Measurements from ENCODE around the gene UBXN1. TPM values are rescaled to one million over a fixed set of nuclear protein-coding genes. Genes with fewer than 3 reads are reported as not detected.
"Not testable (repeated sequence)": the region's sequence is repeated elsewhere in the genome, so short reads cannot be mapped to it uniquely, and the experiment has no call there.

UBXN1 gene
- total RNA-seq, 2 experiments from 2014 or later, result 101 to 129 TPM

- CTCF ChIA-PET (ENCODE audit: unreplicated experiment), result no interaction called here
- no TSS peak for BruUV-seq (replicated peaks)
- Histone ChIP-seq H4K20me1 (ENCODE audit: insufficient read depth, low read length) (no peaks in the 10 kb centered on the region), H2AFZ (ENCODE audit: low read length) (no peak overlapping the region), H3K79me2 (ENCODE audit: insufficient read depth, low read depth, low read length) (peaks cover 37% of the 10 kb centered on the region; the same call in 1 of the 2 replicates), H3K9me3 (ENCODE audit: low read length) (no peaks in the 10 kb centered on the region), H3K9me2 (ENCODE audit: insufficient read depth, low read length) (no peaks in the 10 kb centered on the region), H3K4me3 (ENCODE audit: low read depth, low read length, poor library complexity, severe bottlenecking) (no peak overlapping the region), H3K36me3 (ENCODE audit: insufficient read depth, low read length) (peaks cover 45% of the 10 kb centered on the region), H3K4me2 (ENCODE audit: low read length) (peak overlapping the region; percentile 96), H3K27ac (ENCODE audit: low read depth, low read length, poor library complexity, severe bottlenecking) (no peak overlapping the region), H3K4me1 (ENCODE audit: insufficient read depth, low read length, poor library complexity, severe bottlenecking) (peaks cover 51% of the 10 kb centered on the region)
- intact Hi-C loops (cut with micrococcal nuclease; ENCODE audit: unreplicated experiment), result loop anchor here (5.0 kb wide), 1 partner anchor 110 kb away; the partner anchor contains the start of gene TMEM179B
- TF ChIP-seq CTCF (conservative IDR thresholded peaks at IDR 0.05; ENCODE audit: low read length), result no peak
- TF ChIP-seq EZH2phosphoT487 (IDR thresholded peaks at IDR 0.05; ENCODE audit: borderline replicate concordance, low read depth, low read length), result no peak
- no peak for DNase-seq (ENCODE audit: low spot score)
- POLR2A ChIA-PET, result interaction anchor here (0.9 to 1.4 kb wide), 4 partner anchors 12 to 103 kb away, joined by 3 to 6 read pairs (median 4); partner anchors contain the start of genes C11orf98, CSKMT, EEF1G and LRRN4CL
Observed at GRCh38 chr11:62677156-62677555, 1.7 kb downstream of the UBXN1 start.

- intact Hi-C loops (cut with micrococcal nuclease; ENCODE audit: unreplicated experiment), result loop anchor here (5.0 kb wide), 1 partner anchor 111 kb away; the partner anchor contains the start of gene TMEM179B
- Histone ChIP-seq H3K4me2 (ENCODE audit: low read length) (peak overlapping the region; percentile 96; the same call in 1 of the 2 replicates), H3K36me3 (ENCODE audit: insufficient read depth, low read length) (peaks cover 45% of the 10 kb centered on the region), H3K79me2 (ENCODE audit: insufficient read depth, low read depth, low read length) (peaks cover 38% of the 10 kb centered on the region; the same call in 1 of the 2 replicates), H3K9me2 (ENCODE audit: insufficient read depth, low read length) (no peaks in the 10 kb centered on the region), H3K27ac (ENCODE audit: low read depth, low read length, poor library complexity, severe bottlenecking) (no peak overlapping the region), H2AFZ (ENCODE audit: low read length) (no peak overlapping the region), H3K4me3 (ENCODE audit: low read depth, low read length, poor library complexity, severe bottlenecking) (no peak overlapping the region), H3K4me1 (ENCODE audit: insufficient read depth, low read length, poor library complexity, severe bottlenecking) (peaks cover 51% of the 10 kb centered on the region), H4K20me1 (ENCODE audit: insufficient read depth, low read length) (no peaks in the 10 kb centered on the region), H3K9me3 (ENCODE audit: low read length) (no peaks in the 10 kb centered on the region)
- TF ChIP-seq CTCF (conservative IDR thresholded peaks at IDR 0.05; ENCODE audit: low read length) (peak; percentile 45; the same call in 1 of the 2 replicates), EZH2phosphoT487 (IDR thresholded peaks at IDR 0.05; ENCODE audit: borderline replicate concordance, low read depth, low read length) (no peak)
- no peak for DNase-seq (ENCODE audit: low spot score)
- ChIA-PET POLR2A (interaction anchor here (0.9 to 1.4 kb wide), 4 partner anchors 12 to 103 kb away, joined by 3 to 6 read pairs (median 4); partner anchors contain the start of genes C11orf98, CSKMT, EEF1G and LRRN4CL), CTCF (ENCODE audit: unreplicated experiment) (no interaction called here)
- BruUV-seq (replicated peaks), result no TSS peak
Observed at GRCh38 chr11:62676698-62677097, 2.2 kb downstream of the UBXN1 start.

GRCh38 chr11:62675415-62675814 lies 3.5 kb downstream of the UBXN1 start:
- Histone ChIP-seq H3K79me2 (ENCODE audit: insufficient read depth, low read depth, low read length) (peaks cover 48% of the 10 kb centered on the region; the same call in 1 of the 2 replicates), H3K4me1 (ENCODE audit: insufficient read depth, low read length, poor library complexity, severe bottlenecking) (peaks cover 49% of the 10 kb centered on the region), H3K36me3 (ENCODE audit: insufficient read depth, low read length) (peaks cover 45% of the 10 kb centered on the region)
- H3K4me2 ChIP-seq (ENCODE audit: low read length); H2AFZ ChIP-seq (ENCODE audit: low read length); CTCF ChIA-PET (ENCODE audit: unreplicated experiment); DNase-seq (ENCODE audit: low spot score); H3K4me3 ChIP-seq (ENCODE audit: low read depth, low read length, poor library complexity, severe bottlenecking); H3K9me2 ChIP-seq (ENCODE audit: insufficient read depth, low read length); H4K20me1 ChIP-seq (ENCODE audit: insufficient read depth, low read length); H3K27ac ChIP-seq (ENCODE audit: low read depth, low read length, poor library complexity, severe bottlenecking); BruUV-seq (replicated peaks); H3K9me3 ChIP-seq (ENCODE audit: low read length): not testable (repeated sequence)
- intact Hi-C loops (cut with micrococcal nuclease; ENCODE audit: unreplicated experiment), result loop anchor here (5.0 kb wide), 1 partner anchor 112 kb away; the partner anchor contains the start of gene TMEM179B
- POLR2A ChIA-PET, result interaction anchor here (0.6 to 3.7 kb wide), 2 partner anchors 11 to 54 kb away, joined by 3 to 24 read pairs; partner anchors contain the start of genes C11orf98 and CSKMT
